ENCODE results near the gene BBS1. TPM values are rescaled to one million over a fixed set of nuclear protein-coding genes. Genes with fewer than 3 reads are reported as not detected.

BBS1 gene
- total and polyA plus RNA-seq, 5 donors, result 12.4 to 25.2 (median 19.5) TPM

DNA sequence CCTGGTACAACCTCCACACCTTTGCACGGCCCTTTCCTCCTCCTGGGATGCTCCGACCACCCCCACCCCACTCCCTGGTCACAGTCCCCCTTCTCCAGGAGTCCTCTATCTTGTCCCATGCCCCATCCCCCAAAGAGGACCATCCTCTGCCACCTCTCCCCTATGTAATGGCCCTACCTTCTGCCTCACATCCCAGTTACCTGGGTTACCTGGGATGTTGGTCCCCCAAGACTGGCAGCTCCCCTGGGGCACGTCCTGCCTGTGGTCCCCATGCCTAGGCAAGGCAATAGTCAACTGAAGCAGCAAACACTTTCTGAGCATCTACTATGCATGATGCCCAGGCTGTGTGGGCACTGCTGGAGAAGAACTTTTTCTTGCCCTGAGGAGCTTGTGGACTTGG is 45.0 kb downstream of the BBS1 start:
- peak in 1 of 3 donors; percentile 19 for DNase-seq
- Histone ChIP-seq H3K9me3 (ENCODE audit: control insufficient read depth, low read length) (no peaks in the 10 kb centered on the region), H3K4me3 (ENCODE audit: low read length) (no peak overlapping the region), H3K4me1 (ENCODE audit: control insufficient read depth, insufficient read depth, low read length) (peaks cover 3% of the 10 kb centered on the region), H3K27ac (ENCODE audit: low read length) (no peak overlapping the region), H3K27me3 (ENCODE audit: control insufficient read depth, insufficient read depth) (no peaks in the 10 kb centered on the region)
- ATAC-seq, result no peak
- intact Hi-C loops (cut with DNase I), result no loop called here
- 70% methylated on average over 3 of the region's 3 CpGs for WGBS

GRCh38 chr11:66556086-66556485 is 45.7 kb downstream of the BBS1 start:
- Histone ChIP-seq H3K9me3 (ENCODE audit: control insufficient read depth, low read length) (no peaks in the 10 kb centered on the region), H3K27me3 (ENCODE audit: control insufficient read depth, insufficient read depth) (no peaks in the 10 kb centered on the region), H3K4me1 (ENCODE audit: control insufficient read depth, insufficient read depth, low read length) (peaks cover 3% of the 10 kb centered on the region), H3K27ac (ENCODE audit: low read length) (no peak overlapping the region), H3K4me3 (ENCODE audit: low read length) (no peak overlapping the region)
- DNase-seq (peak in 1 of 3 donors; percentile 21), ATAC-seq (no peak)
- 86% methylated on average over 7 of the region's 7 CpGs for WGBS
- intact Hi-C loops (cut with DNase I), result no loop called here

GRCh38 chr11:66557733-66558326 is 47.4 kb downstream of the BBS1 start:
- DNase-seq, result no peak

GRCh38 chr11:66559142-66559865 is 48.9 kb downstream of the BBS1 start:
- H3K4me3 ChIP-seq (ENCODE audit: low read length), result no peak overlapping the region
- DNase-seq, result peak; percentile 59 to 84 (median 80)

More at GRCh38 chr11:66557733-66558326, 47.4 kb downstream of the BBS1 start:
- H3K27me3 ChIP-seq (ENCODE audit: control insufficient read depth, insufficient read depth), result no peaks in the 10 kb centered on the region
- 91% methylated on average over 24 of the region's 24 CpGs for WGBS
- H3K4me3 ChIP-seq (ENCODE audit: low read length), result no peak overlapping the region
- H3K9me3 ChIP-seq (ENCODE audit: control insufficient read depth, low read length), result no peaks in the 10 kb centered on the region
- ATAC-seq, result no peak
- intact Hi-C loops (cut with DNase I), result no loop called here
- no peak overlapping the region for H3K27ac ChIP-seq (ENCODE audit: low read length)
- peaks cover 3% of the 10 kb centered on the region for H3K4me1 ChIP-seq (ENCODE audit: control insufficient read depth, insufficient read depth, low read length)

GRCh38 chr11:66559866-66560676 is 49.6 kb downstream of the BBS1 start:
- Histone ChIP-seq H3K9me3 (ENCODE audit: control insufficient read depth, low read length) (no peaks in the 10 kb centered on the region), H3K4me3 (ENCODE audit: low read length) (no peak overlapping the region), H3K27ac (ENCODE audit: low read length) (no peak overlapping the region), H3K4me1 (ENCODE audit: control insufficient read depth, insufficient read depth, low read length) (peaks cover 3% of the 10 kb centered on the region), H3K27me3 (ENCODE audit: control insufficient read depth, insufficient read depth) (no peaks in the 10 kb centered on the region)
- DNase-seq (peak in 1 of 3 donors; percentile 30), ATAC-seq (no peak)
- 78% methylated on average over 27 of the region's 27 CpGs for WGBS
- intact Hi-C loops (cut with DNase I), result no loop called here

More at GRCh38 chr11:66559142-66559865, 48.9 kb downstream of the BBS1 start:
- Histone ChIP-seq H3K9me3 (ENCODE audit: control insufficient read depth, low read length) (no peaks in the 10 kb centered on the region), H3K27ac (ENCODE audit: low read length) (no peak overlapping the region), H3K4me1 (ENCODE audit: control insufficient read depth, insufficient read depth, low read length) (peaks cover 3% of the 10 kb centered on the region), H3K27me3 (ENCODE audit: control insufficient read depth, insufficient read depth) (no peaks in the 10 kb centered on the region)
- intact Hi-C loops (cut with DNase I), result no loop called here
- peak; percentile 45 to 62 for ATAC-seq
- 9% methylated on average over 50 of the region's 50 CpGs for WGBS

DNA sequence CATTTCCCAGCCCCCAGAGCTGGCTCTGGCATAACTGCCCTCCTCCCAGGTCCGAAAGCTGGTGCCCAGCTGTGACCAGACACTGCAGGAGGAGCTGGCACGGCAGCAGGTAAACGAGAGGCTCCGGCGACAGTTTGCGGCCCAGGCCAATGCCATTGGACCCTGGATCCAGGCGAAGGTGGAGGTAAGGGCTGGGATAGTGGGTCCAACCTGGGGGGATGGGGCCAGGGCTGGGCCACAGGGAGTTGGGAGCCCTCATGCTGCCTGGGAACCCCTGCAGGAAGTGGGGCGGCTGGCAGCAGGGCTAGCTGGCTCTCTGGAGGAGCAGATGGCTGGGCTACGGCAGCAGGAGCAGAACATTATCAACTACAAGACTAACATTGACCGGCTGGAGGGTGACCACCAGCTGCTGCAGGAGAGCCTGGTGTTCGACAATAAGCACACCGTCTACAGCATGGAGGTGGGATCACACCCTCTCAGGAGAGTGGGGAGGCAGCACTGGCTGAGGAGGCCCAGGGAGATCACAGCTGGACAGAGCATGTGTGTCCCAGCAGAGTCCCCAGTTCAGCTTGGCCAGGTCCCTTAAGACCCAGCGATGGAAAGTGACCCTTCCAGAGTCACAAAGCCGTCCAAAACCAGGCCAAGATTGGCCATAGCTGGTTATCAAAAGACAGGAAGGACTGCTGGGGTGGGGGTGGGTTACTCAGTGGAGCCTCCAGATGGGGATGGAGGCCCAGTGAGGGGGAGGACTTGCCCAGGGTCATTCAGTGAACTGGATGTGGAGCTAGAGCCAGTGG is 50.9 kb downstream of the BBS1 start:
- no peak overlapping the region for H3K27ac ChIP-seq (ENCODE audit: low read length)
- no peak overlapping the region for H3K4me3 ChIP-seq (ENCODE audit: low read length)
- H3K4me1 ChIP-seq (ENCODE audit: control insufficient read depth, insufficient read depth, low read length), result peaks cover 3% of the 10 kb centered on the region
- 77% methylated on average over 14 of the region's 14 CpGs for whole genome bisulfite sequencing
- no peaks in the 10 kb centered on the region for H3K9me3 ChIP-seq (ENCODE audit: control insufficient read depth, low read length)
- H3K27me3 ChIP-seq (ENCODE audit: control insufficient read depth, insufficient read depth), result no peaks in the 10 kb centered on the region
- DNase-seq (no peak), ATAC-seq (no peak)
- intact Hi-C loops (cut with DNase I), result no loop called here

- no peak for DNase-seq
- WGBS, result 93% methylated on average over 9 of the region's 9 CpGs
- H3K4me3 ChIP-seq (ENCODE audit: low read length), result no peak overlapping the region
- H3K9me3 ChIP-seq (ENCODE audit: control insufficient read depth, low read length), result no peaks in the 10 kb centered on the region
- no peak for ATAC-seq
- H3K27ac ChIP-seq (ENCODE audit: low read length), result no peak overlapping the region
- peaks cover 3% of the 10 kb centered on the region for H3K4me1 ChIP-seq (ENCODE audit: control insufficient read depth, insufficient read depth, low read length)
- H3K27me3 ChIP-seq (ENCODE audit: control insufficient read depth, insufficient read depth), result no peaks in the 10 kb centered on the region
- intact Hi-C loops (cut with DNase I), result no loop called here
Measured at GRCh38 chr11:66561975-66562248, 51.5 kb downstream of the BBS1 start.

DNA sequence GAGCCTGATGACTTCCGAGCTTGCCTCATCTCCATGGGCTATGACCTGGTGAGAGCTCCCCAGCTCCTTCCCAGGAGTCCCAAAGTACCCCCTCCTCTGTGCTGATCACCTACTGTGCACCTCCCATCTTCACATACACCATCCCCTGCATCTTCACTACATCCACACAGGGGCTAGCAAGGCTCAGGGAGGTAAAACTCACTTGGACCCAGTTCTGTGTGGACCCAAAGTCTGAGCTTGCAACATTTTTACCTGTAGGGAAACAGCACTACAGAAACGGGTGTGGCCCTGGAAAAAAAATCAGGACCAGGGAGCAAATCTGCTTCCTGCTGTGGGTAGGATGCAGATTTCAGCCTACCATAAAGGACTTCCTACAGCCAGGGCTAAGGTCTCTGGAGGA is 51.8 kb downstream of the BBS1 start:
- intact Hi-C loops (cut with DNase I), result no loop called here
- WGBS, result 77% methylated on average over 2 of the region's 2 CpGs
- Histone ChIP-seq H3K4me1 (ENCODE audit: control insufficient read depth, insufficient read depth, low read length) (peaks cover 3% of the 10 kb centered on the region), H3K9me3 (ENCODE audit: control insufficient read depth, low read length) (no peaks in the 10 kb centered on the region), H3K27me3 (ENCODE audit: control insufficient read depth, insufficient read depth) (no peaks in the 10 kb centered on the region), H3K4me3 (ENCODE audit: low read length) (no peak overlapping the region), H3K27ac (ENCODE audit: low read length) (no peak overlapping the region)
- ATAC-seq, result no peak
- DNase-seq, result no peak

DNA sequence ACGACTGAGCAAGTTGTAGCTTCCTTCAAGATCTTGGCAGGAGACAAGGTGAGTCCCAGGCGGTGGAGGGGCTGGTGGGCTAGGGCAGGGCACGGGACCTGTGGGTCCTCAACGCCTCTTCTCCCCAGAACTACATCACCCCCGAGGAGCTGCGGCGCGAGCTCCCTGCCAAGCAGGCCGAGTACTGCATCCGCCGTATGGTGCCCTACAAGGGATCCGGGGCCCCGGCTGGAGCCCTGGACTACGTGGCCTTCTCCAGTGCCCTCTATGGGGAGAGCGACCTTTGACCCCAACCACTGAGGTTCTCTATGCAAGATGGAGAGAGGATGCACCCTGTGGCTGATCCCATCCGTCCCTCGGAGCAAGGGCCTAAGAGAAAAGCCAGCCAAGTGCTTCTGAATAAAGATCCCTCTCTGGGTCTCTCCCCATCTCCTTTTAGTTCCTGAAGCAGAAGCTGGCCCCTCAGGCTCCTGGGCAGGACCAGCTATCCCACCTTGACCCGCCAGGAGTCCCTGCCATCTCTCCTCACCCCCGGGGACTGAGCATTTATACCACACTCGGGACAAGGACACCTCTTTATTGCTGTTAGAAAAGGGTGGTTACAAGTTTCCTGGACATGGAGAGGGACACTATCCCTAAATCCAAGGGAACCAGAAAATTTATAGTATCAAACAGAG is 52.6 kb downstream of the BBS1 start:
- H3K4me1 ChIP-seq (ENCODE audit: control insufficient read depth, insufficient read depth, low read length), result peaks cover 3% of the 10 kb centered on the region
- intact Hi-C loops (cut with DNase I), result no loop called here
- ATAC-seq, result no peak
- H3K27ac ChIP-seq (ENCODE audit: low read length), result no peak overlapping the region
- 91% methylated on average over 20 of the region's 20 CpGs for WGBS
- no peak overlapping the region for H3K4me3 ChIP-seq (ENCODE audit: low read length)
- no peaks in the 10 kb centered on the region for H3K9me3 ChIP-seq (ENCODE audit: control insufficient read depth, low read length)
- no peaks in the 10 kb centered on the region for H3K27me3 ChIP-seq (ENCODE audit: control insufficient read depth, insufficient read depth)
- DNase-seq, result no peak

DNA sequence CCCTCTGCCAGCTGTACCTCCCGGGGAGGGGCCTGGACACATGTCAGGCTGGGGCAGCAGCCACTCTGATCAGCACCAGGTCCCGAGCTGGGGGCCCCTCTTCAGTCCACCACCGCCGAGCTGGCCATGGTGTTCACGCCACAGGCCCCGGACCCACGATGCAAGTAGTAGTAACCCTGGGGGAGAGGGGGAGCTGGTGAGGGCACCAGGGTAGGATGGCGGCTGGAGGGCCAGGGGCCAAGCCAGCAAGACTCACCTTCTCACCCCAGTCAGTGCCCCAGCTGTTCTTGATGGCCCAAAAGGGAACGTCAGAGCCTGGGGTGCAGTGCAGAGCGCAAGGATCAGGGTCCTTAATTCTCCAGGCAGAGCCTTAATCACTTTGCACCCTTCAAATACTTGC is 53.4 kb downstream of the BBS1 start:
- ATAC-seq, result no peak
- H3K9me3 ChIP-seq (ENCODE audit: control insufficient read depth, low read length), result no peaks in the 10 kb centered on the region

More for the DNA sequence above, 53.4 kb downstream of the BBS1 start:
- intact Hi-C loops (cut with DNase I), result no loop called here
- DNase-seq, result no peak
- Histone ChIP-seq H3K4me1 (ENCODE audit: control insufficient read depth, insufficient read depth, low read length) (peaks cover 3% of the 10 kb centered on the region), H3K27ac (ENCODE audit: low read length) (no peak overlapping the region), H3K4me3 (ENCODE audit: low read length) (no peak overlapping the region), H3K27me3 (ENCODE audit: control insufficient read depth, insufficient read depth) (no peaks in the 10 kb centered on the region)
- WGBS, result 91% methylated on average over 10 of the region's 10 CpGs

Data from right cardiac atrium (tissue), 5 donors.